Ovary (tissue), 9 donors: ENCODE measurements around the gene FRMD3. TPM values are rescaled to one million over a fixed set of nuclear protein-coding genes. Genes with fewer than 3 reads are reported as not detected.
"Not testable (repeated sequence)": the region's sequence is repeated elsewhere in the genome, so short reads cannot be mapped to it uniquely, and the experiment has no call there.

Source experiments
- DNase-seq, 5 donors: peaks; one replicate each; pipeline ENCODE4 v3.0.0-alpha.2; 2019 to 2020
- H3K27ac ChIP-seq, 2 donors: fragments of 200-600 bp; one replicate each; pipeline versions ENCODE4 v1.5.1 to v1.8.0; 2019 to 2022
- H3K27me3 ChIP-seq: fragments of 200-600 bp; one replicate; pipeline ENCODE4 v1.8.0; 2022
- H3K36me3 ChIP-seq: fragments of 200-600 bp; sonication (generic); one replicate; pipeline ENCODE4 v1.5.1; 2019
- H3K4me1 ChIP-seq: one replicate; pipeline ENCODE4 v1.8.1; 2013; ENCODE audit warnings: mild to moderate bottlenecking, moderate library complexity; ENCODE audit not compliant: insufficient read depth
- H3K4me3 ChIP-seq: fragments of 200-600 bp; sonication (generic); one replicate; pipeline ENCODE4 v1.5.1; 2017
- H3K9me3 ChIP-seq, 2 donors: fragments of 200-600 bp in 1 of 2; sonication (generic) in 1 of 2; one replicate each; pipeline versions ENCODE4 v1.5.1 to v1.8.1; 2013 to 2019; ENCODE audit warnings: mild to moderate bottlenecking in 1 of 2, moderate library complexity in 1 of 2
- CTCF ChIP-seq, 3 donors: fragments of 450-650 bp in 2 of 3; fragments of 200-600 bp in 1 of 3; IDR thresholded peaks; one replicate each; pipeline versions ENCODE4 v1.5.1 to v1.8.0; 2016 to 2022; ENCODE audit warnings: antibody characterized with exemption in 3 of 3, mild to moderate bottlenecking in 1 of 3
- EP300 ChIP-seq: sonication (generic); formaldehyde crosslinking; IDR thresholded peaks from one replicate; pipeline ENCODE4 v1.6.1; 2017; ENCODE audit warnings: antibody characterized with exemption
- POLR2A ChIP-seq: fragments of 450-650 bp; IDR thresholded peaks from one replicate; pipeline ENCODE4 v1.6.1; 2017; ENCODE audit warnings: antibody characterized with exemption, mild to moderate bottlenecking, moderate library complexity
- WGBS, 3 donors: extraction: QIAGEN DNeasy Blood & Tissue Kit in 1 of 3; methylation state at CpG; one replicate each; pipeline versions ENCODE4 v1.1.5 to v1.1.7; 2013 to 2017; 5-methylcytosine and 5-hydroxymethylcytosine counted together
- intact Hi-C, 4 donors: fragments of 100-400 bp; cut with DNase I; formaldehyde crosslinking; loops; one replicate each; pipeline versions ENCODE4 v1.11.0 to v1.15.1; 2022 to 2023
- polyA plus RNA-seq, 2 donors: library from polyadenylated mRNA; stranded (reverse); fragments of 200-250 nt in 1 of 2; fragments of 350-450 nt in 1 of 2; fragmentation: Illumina TruSeq in 1 of 2; extraction: RNeasy Lipid Tissue Mini Kit (QIAGEN cat#74804) in 1 of 2; gene quantifications; one replicate each; pipeline ENCODE4 v1.2.3, GENCODE V29; 2013 to 2014
- total RNA-seq, 7 donors: library from RNA; depleted of rRNA in 2 of 7; stranded (reverse); fragments of >200 nt in 2 of 7; fragmentation: NEBNext Ultra II Directional in 3 of 7; extraction: Animal tissue kit (Norgen Biotek cat#: 25700) in 3 of 7; gene quantifications; one replicate each; pipeline versions ENCODE4 v1.1.0 to v1.2.4, GENCODE V29; 2016 to 2023
- donor health status: DM: no; HTN: no; CAD: no; lungs with moderate emphysema.
- donor health status: DM: no; HTN: no; CAD: no.
- donor health status: Bipolar disorder and iron deficiency.
- donor health status: DM: yes; HTN: yes; CAD: no.
- donor health status: DM: no; HTN: no; CAD: no.
- donor health status: DM: yes; HTN: yes; CAD: no.

Gene FRMD3
- total and polyA plus RNA-seq, 9 donors = 0.83 to 9.1 (median 4.2) TPM

DNA sequence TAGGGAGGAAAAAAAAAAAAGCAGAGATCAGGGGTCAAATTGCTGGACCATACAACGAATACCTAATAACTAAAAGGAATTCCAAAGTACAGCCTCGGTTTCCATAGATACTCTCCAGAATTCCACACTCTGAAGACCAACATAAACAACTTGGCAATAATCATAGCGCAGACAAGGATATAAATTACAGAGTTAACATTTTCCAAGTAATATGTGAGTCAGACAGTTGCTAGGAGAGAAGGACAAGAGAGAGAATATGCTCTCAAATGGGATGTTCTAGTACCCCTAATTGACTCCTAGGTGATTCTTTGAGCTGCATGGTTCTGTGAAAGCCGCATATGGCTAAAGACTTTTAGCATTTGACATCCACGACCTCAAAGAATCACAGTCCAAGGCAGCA is 165.2 kb downstream of the FRMD3 start:
- TF ChIP-seq POLR2A (no peak), CTCF (IDR thresholded peaks at IDR 0.05) (no peak), EP300 (no peak)
- no peaks in the 10 kb centered on the region for H3K27me3 ChIP-seq
- no peak for DNase-seq
- H3K4me3 ChIP-seq = no peak overlapping the region
- H3K36me3 ChIP-seq = no peaks in the 10 kb centered on the region
- WGBS, 3 donors = 47 to 55% (median 55%) methylated on average over 5 of the region's 5 CpGs
- intact Hi-C loops = no loop called here
- H3K4me1 ChIP-seq = no peaks in the 10 kb centered on the region
- no peak overlapping the region for H3K27ac ChIP-seq
- H3K9me3 ChIP-seq = no peaks in the 10 kb centered on the region

DNA sequence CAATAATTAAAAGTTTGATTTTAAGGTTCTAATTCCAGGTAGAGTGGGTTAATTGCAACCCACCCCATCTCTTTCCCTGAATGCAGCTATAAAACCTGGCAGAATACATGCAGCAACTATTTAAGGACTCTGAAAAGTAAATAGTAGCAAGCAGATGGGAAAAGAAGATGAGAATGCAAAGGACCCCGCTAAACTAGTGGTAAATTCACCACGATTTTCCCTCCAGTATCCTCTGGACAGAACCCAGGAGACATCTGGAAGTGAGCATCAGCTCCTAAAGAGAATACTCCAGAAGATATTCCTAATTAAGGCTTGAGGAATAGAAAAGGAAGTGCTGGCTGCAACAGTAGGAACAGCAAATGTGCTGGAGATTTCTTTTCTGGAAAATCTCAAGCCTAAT is 170.9 kb downstream of the FRMD3 start:
- Histone ChIP-seq H3K36me3 (no peaks in the 10 kb centered on the region), H3K27ac (no peak overlapping the region), H3K4me3 (no peak overlapping the region), H3K27me3 (no peaks in the 10 kb centered on the region), H3K9me3 (no peaks in the 10 kb centered on the region), H3K4me1 (peaks cover 2% of the 10 kb centered on the region)
- WGBS, 3 donors = 9 to 23% (median 15%) methylated on average over 2 of the region's 2 CpGs
- TF ChIP-seq CTCF (IDR thresholded peaks at IDR 0.05) (no peak), EP300 (no peak), POLR2A (no peak)
- no peak for DNase-seq
- intact Hi-C loops = no loop called here

- Histone ChIP-seq H3K27me3 (no peaks in the 10 kb centered on the region), H3K27ac (no peak overlapping the region), H3K4me3 (no peak overlapping the region), H3K4me1 (peaks cover 2% of the 10 kb centered on the region), H3K9me3 (no peaks in the 10 kb centered on the region), H3K36me3 (no peaks in the 10 kb centered on the region)
- no peak for DNase-seq
- no peak for TF ChIP-seq CTCF (IDR thresholded peaks at IDR 0.05)
- no peak for TF ChIP-seq EP300
- TF ChIP-seq POLR2A = no peak
- intact Hi-C loops = no loop called here
Measured at GRCh38 chr9:83362341-83362995, 175.7 kb downstream of the FRMD3 start.

GRCh38 chr9:83359039-83359438 is 179.2 kb downstream of the FRMD3 start:
- DNase-seq = no peak
- no peak overlapping the region for H3K4me3 ChIP-seq
- WGBS, 3 donors = 64 to 74% (median 70%) methylated on average over 3 of the region's 3 CpGs
- no peak overlapping the region for H3K27ac ChIP-seq
- no peak for TF ChIP-seq CTCF (IDR thresholded peaks at IDR 0.05)
- no peak for TF ChIP-seq POLR2A
- no peak for TF ChIP-seq EP300
- H3K9me3 ChIP-seq = no peaks in the 10 kb centered on the region
- no peaks in the 10 kb centered on the region for H3K27me3 ChIP-seq
- no peaks in the 10 kb centered on the region for H3K4me1 ChIP-seq
- no peaks in the 10 kb centered on the region for H3K36me3 ChIP-seq
- intact Hi-C loops = no loop called here

GRCh38 chr9:83358493-83358892 is 179.7 kb downstream of the FRMD3 start:
- H3K9me3 ChIP-seq, H3K27ac ChIP-seq, H3K4me3 ChIP-seq, intact Hi-C loops, H3K27me3 ChIP-seq, DNase-seq, H3K36me3 ChIP-seq, H3K4me1 ChIP-seq: not testable (repeated sequence)
- WGBS, 3 donors = 96 to 98% (median 97%) methylated on average over 4 of the region's 4 CpGs
